DND-41 (cell line): ENCODE data around the gene BGN.

Source experiments
- ATAC-seq: fragments of 200-7000 bp; cut with Tn5 transposase; 3 replicates; pipeline ENCODE4 v1.9.1; 2021; ENCODE audit warnings: low read depth; ENCODE audit not compliant: insufficient read depth
- DNase-seq: peaks from one replicate; pipeline ENCODE4 v3.0.0-alpha.2; 2020
- H2AFZ ChIP-seq: 2 replicates; pipeline ENCODE4 v1.6.0; 2012; ENCODE audit warnings: low read depth, low read length
- H3K27ac ChIP-seq: 2 replicates; pipeline ENCODE4 v1.5.1; 2012; ENCODE audit warnings: low read length, inconsistent platforms
- H3K27me3 ChIP-seq: fragments of 200-600 bp; sonication (generic); 2 replicates; pipeline ENCODE4 v1.6.0; 2012; ENCODE audit warnings: low read length, mild to moderate bottlenecking, inconsistent platforms; ENCODE audit not compliant: insufficient read depth, poor library complexity
- H3K36me3 ChIP-seq: 2 replicates; pipeline ENCODE4 v1.5.1; 2012; ENCODE audit warnings: low read length, inconsistent platforms; ENCODE audit not compliant: insufficient read depth
- H3K4me1 ChIP-seq: 2 replicates; pipeline ENCODE4 v1.5.1; 2012; ENCODE audit warnings: mild to moderate bottlenecking, low read length; ENCODE audit not compliant: insufficient read depth
- H3K4me2 ChIP-seq: 2 replicates; pipeline ENCODE4 v1.6.0; 2012; ENCODE audit warnings: mild to moderate bottlenecking, moderate library complexity, low read length, inconsistent platforms; ENCODE audit not compliant: insufficient read depth
- H3K4me3 ChIP-seq, 2 experiments: fragments of 200-600 bp in 1 of 2; shearing (Covaris generic) in 1 of 2; 2 replicates each; pipeline ENCODE4 v1.5.1; 2012 to 2016; ENCODE audit warnings: inconsistent platforms in 2 of 2, low read length in 2 of 2, mild to moderate bottlenecking in 2 of 2, low read depth in 1 of 2, moderate library complexity in 1 of 2
- H3K79me2 ChIP-seq: 2 replicates; pipeline ENCODE4 v1.6.0; 2012; ENCODE audit warnings: low read length, inconsistent platforms; ENCODE audit not compliant: insufficient read depth
- H3K9ac ChIP-seq: 2 replicates; pipeline ENCODE4 v1.6.0; 2012; ENCODE audit warnings: low read depth, mild to moderate bottlenecking, inconsistent platforms, low read length, moderate library complexity
- H3K9me3 ChIP-seq: 2 replicates; pipeline ENCODE4 v1.5.1; 2012; ENCODE audit warnings: low read length, moderate library complexity, mild to moderate bottlenecking, inconsistent platforms; ENCODE audit not compliant: insufficient read depth, severe bottlenecking
- H4K20me1 ChIP-seq: 2 replicates; pipeline ENCODE4 v1.6.0; 2012; ENCODE audit warnings: low read length; ENCODE audit not compliant: insufficient read depth
- EZH2 ChIP-seq: IDR thresholded peaks from 3 replicates; pipeline ENCODE4 v1.6.1; 2012; ENCODE audit warnings: borderline replicate concordance, low read depth, mild to moderate bottlenecking, moderate library complexity, low read length, inconsistent platforms; ENCODE audit not compliant: severe bottlenecking
- TF ChIP-seq, protein P1 (sequence below): IDR thresholded peaks from 2 replicates; pipeline ENCODE4 v1.5.1; 2012; ENCODE audit warnings: borderline replicate concordance, low read length, moderate library complexity, mild to moderate bottlenecking; ENCODE audit not compliant: poor library complexity, severe bottlenecking; ENCODE audit errors: extremely low read depth

Gene BGN

DNA sequence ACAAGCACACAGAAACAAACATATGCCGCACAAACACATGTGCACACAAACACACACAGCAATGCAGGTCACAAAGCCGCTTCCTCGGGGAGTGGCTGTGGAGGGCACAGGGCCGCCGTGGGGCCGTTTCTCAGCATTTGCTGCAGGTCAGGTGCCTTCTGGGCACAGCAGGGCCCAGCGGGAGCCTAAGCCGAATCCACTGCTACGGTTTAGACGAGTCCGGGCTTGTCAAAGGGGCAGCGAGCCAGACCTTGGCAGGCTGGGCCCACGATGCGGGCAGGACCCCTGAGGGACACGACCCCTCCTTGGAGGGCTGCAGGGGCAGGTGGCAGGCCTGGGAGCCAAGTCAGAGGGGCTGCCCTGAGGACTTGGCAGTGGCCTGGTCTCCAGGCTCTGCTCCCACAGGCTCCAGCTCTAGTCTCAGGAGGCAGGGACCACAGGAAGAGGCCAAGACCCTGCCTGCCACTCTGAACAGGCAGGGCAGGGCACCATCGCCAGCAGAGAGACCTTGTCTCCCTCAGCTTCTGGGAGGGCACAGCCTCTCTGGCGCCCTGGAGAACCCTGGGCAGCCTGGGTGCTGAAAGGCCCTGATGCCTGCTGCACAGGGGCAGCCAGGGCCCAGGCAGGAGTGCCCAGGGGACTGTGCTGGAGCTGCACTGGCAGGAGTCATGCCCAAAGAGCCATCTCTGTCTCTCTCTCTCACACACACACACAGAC is 17.2 kb downstream of the BGN start:
- H3K27ac ChIP-seq = no peak overlapping the region

DNA sequence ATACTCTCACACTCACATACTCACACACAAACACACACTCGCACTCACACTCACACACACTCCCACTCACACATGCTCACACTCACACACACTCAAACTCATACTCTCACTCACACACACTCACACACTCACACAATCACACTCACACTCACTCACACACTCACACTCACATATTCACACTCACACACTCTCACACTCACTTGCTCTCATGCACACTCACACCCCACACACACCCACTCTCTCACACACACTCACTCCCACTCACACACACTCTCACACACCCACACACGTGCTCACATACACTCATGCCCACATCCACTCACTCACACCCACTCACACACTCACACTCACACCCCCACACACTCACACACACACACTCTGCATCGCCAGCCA is 17.7 kb downstream of the BGN start:
- Histone ChIP-seq H3K9me3 (no peaks in the 10 kb centered on the region), H2AFZ (no peak overlapping the region), H3K4me1 (no peaks in the 10 kb centered on the region), H3K9ac (no peak overlapping the region), H3K27ac (no peak overlapping the region), H3K4me2 (no peak overlapping the region), H3K27me3 (no peaks in the 10 kb centered on the region), H4K20me1 (no peaks in the 10 kb centered on the region), H3K4me3 (no peak overlapping the region), H3K36me3 (no peaks in the 10 kb centered on the region), H3K79me2 (no peaks in the 10 kb centered on the region)
- DNase-seq (no peak), ATAC-seq (no peak)
- TF ChIP-seq, protein P1, sequence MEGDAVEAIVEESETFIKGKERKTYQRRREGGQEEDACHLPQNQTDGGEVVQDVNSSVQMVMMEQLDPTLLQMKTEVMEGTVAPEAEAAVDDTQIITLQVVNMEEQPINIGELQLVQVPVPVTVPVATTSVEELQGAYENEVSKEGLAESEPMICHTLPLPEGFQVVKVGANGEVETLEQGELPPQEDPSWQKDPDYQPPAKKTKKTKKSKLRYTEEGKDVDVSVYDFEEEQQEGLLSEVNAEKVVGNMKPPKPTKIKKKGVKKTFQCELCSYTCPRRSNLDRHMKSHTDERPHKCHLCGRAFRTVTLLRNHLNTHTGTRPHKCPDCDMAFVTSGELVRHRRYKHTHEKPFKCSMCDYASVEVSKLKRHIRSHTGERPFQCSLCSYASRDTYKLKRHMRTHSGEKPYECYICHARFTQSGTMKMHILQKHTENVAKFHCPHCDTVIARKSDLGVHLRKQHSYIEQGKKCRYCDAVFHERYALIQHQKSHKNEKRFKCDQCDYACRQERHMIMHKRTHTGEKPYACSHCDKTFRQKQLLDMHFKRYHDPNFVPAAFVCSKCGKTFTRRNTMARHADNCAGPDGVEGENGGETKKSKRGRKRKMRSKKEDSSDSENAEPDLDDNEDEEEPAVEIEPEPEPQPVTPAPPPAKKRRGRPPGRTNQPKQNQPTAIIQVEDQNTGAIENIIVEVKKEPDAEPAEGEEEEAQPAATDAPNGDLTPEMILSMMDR = no peak
- no peak for TF ChIP-seq EZH2

More for the DNA sequence above, 17.2 kb downstream of the BGN start:
- no peak for ATAC-seq
- no peaks in the 10 kb centered on the region for H4K20me1 ChIP-seq
- H3K36me3 ChIP-seq = no peaks in the 10 kb centered on the region
- H3K79me2 ChIP-seq = no peaks in the 10 kb centered on the region
- no peaks in the 10 kb centered on the region for H3K9me3 ChIP-seq
- H3K4me3 ChIP-seq = no peak overlapping the region
- H3K9ac ChIP-seq = no peak overlapping the region
- no peak for DNase-seq
- H3K27me3 ChIP-seq = no peaks in the 10 kb centered on the region
- H3K4me1 ChIP-seq = 0 out of 2 replicates have a peak, but pooled peaks cover 4% of the 10 kb centered on the region
- no peak overlapping the region for H3K4me2 ChIP-seq
- no peak for TF ChIP-seq EZH2
- TF ChIP-seq, protein P1 = no peak
- no peak overlapping the region for H2AFZ ChIP-seq

DNA sequence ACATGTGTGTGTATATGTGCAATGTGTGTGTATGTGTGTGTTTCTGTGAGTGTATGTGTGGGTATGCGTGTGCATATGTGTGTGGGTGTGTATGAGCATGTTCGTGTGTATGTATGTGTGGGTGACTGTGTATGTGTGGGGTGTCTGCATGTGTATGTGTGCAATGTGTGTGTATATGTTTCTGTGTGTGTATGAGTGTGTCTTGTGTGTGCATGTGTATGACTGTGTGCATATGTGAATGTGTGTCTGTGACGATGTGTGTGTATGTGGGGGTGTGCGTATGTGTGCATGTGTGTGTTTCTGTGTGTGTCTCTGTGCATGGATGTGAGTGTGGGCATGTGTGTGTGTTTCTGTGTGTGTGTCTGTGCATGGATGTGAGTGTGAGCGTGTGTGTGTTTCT is 18.5 kb downstream of the BGN start:
- Histone ChIP-seq H3K4me2 (no peak overlapping the region), H3K9ac (no peak overlapping the region), H3K9me3 (no peaks in the 10 kb centered on the region), H2AFZ (no peak overlapping the region), H4K20me1 (no peaks in the 10 kb centered on the region), H3K36me3 (no peaks in the 10 kb centered on the region), H3K27ac (no peak overlapping the region), H3K4me3 (no peak overlapping the region), H3K79me2 (no peaks in the 10 kb centered on the region), H3K27me3 (no peaks in the 10 kb centered on the region), H3K4me1 (no peaks in the 10 kb centered on the region)
- no peak for DNase-seq
- ATAC-seq = no peak
- TF ChIP-seq EZH2 = no peak
- TF ChIP-seq, protein P1 = no peak
